HL-60 (cell line): ENCODE data around the gene MYCBP2.

Source experiments
- POLR2AphosphoS5 ChIP-seq: IDR thresholded peaks from 2 replicates; pipeline ENCODE4 v1.6.1; 2012; ENCODE audit warnings: low read depth
- TF ChIP-seq, protein P1 (sequence below): IDR thresholded peaks from one replicate; pipeline ENCODE4 v1.5.1; 2011; ENCODE audit warnings: low read length, control low read depth, inconsistent platforms; ENCODE audit not compliant: insufficient read depth
- TF ChIP-seq, protein P2 (sequence below): IDR thresholded peaks from 2 replicates; pipeline ENCODE4 v1.6.1; 2012; ENCODE audit warnings: low read depth; ENCODE audit not compliant: insufficient replicate concordance

DNA sequence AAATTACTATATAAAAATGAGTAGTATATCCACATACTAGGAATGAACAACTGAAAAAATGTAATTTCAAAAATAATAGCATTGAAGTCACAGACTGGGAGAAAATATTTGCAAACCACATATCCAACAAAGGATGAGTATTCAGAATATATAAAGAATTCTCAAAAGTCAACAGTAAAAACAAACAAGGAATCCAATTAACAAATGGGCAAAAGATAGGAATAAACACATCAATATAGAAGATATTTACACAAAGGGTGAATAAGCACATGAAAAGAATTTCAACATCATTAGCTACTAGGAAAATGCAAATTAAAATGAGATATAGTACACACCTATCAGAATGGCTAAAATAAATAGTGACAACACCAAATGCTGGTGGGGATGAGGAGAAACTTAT lies 37.0 kb downstream of the MYCBP2 start:
- TF ChIP-seq, protein P1, sequence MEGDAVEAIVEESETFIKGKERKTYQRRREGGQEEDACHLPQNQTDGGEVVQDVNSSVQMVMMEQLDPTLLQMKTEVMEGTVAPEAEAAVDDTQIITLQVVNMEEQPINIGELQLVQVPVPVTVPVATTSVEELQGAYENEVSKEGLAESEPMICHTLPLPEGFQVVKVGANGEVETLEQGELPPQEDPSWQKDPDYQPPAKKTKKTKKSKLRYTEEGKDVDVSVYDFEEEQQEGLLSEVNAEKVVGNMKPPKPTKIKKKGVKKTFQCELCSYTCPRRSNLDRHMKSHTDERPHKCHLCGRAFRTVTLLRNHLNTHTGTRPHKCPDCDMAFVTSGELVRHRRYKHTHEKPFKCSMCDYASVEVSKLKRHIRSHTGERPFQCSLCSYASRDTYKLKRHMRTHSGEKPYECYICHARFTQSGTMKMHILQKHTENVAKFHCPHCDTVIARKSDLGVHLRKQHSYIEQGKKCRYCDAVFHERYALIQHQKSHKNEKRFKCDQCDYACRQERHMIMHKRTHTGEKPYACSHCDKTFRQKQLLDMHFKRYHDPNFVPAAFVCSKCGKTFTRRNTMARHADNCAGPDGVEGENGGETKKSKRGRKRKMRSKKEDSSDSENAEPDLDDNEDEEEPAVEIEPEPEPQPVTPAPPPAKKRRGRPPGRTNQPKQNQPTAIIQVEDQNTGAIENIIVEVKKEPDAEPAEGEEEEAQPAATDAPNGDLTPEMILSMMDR = no peak
- TF ChIP-seq, protein P2, sequence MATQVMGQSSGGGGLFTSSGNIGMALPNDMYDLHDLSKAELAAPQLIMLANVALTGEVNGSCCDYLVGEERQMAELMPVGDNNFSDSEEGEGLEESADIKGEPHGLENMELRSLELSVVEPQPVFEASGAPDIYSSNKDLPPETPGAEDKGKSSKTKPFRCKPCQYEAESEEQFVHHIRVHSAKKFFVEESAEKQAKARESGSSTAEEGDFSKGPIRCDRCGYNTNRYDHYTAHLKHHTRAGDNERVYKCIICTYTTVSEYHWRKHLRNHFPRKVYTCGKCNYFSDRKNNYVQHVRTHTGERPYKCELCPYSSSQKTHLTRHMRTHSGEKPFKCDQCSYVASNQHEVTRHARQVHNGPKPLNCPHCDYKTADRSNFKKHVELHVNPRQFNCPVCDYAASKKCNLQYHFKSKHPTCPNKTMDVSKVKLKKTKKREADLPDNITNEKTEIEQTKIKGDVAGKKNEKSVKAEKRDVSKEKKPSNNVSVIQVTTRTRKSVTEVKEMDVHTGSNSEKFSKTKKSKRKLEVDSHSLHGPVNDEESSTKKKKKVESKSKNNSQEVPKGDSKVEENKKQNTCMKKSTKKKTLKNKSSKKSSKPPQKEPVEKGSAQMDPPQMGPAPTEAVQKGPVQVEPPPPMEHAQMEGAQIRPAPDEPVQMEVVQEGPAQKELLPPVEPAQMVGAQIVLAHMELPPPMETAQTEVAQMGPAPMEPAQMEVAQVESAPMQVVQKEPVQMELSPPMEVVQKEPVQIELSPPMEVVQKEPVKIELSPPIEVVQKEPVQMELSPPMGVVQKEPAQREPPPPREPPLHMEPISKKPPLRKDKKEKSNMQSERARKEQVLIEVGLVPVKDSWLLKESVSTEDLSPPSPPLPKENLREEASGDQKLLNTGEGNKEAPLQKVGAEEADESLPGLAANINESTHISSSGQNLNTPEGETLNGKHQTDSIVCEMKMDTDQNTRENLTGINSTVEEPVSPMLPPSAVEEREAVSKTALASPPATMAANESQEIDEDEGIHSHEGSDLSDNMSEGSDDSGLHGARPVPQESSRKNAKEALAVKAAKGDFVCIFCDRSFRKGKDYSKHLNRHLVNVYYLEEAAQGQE = no peak
- no peak for TF ChIP-seq POLR2AphosphoS5
